SU-DHL-6 (cell line): ENCODE results near the gene TMPRSS11A.

Source experiments
- H2AFZ ChIP-seq: fragments of 200-600 bp; sonication (generic); 2 replicates; pipeline ENCODE4 v1.6.1; 2014; ENCODE audit warnings: low read depth, mild to moderate bottlenecking, moderate library complexity, mixed read lengths, antibody characterized with exemption, low read length; ENCODE audit not compliant: severe bottlenecking
- H3F3A ChIP-seq: fragments of 200-600 bp; shearing (Covaris generic); 2 replicates; pipeline ENCODE4 v1.6.0; 2016; ENCODE audit warnings: antibody characterized with exemption, mild to moderate bottlenecking; ENCODE audit not compliant: insufficient read depth
- H3K27ac ChIP-seq: fragments of 200-600 bp; sonication (generic); 2 replicates; pipeline ENCODE4 v1.5.1; 2016; ENCODE audit warnings: low read depth, mild to moderate bottlenecking, low read length, moderate library complexity, mixed read lengths
- H3K27me3 ChIP-seq: fragments of 200-600 bp; sonication (generic), shearing (Covaris generic); 2 replicates; pipeline ENCODE4 v1.6.0; 2014; ENCODE audit warnings: mild to moderate bottlenecking, low read length
- H3K36me3 ChIP-seq: fragments of 200-600 bp; sonication (generic); 2 replicates; pipeline ENCODE4 v1.6.1; 2014; ENCODE audit warnings: mild to moderate bottlenecking, low read length, mixed read lengths
- H3K4me2 ChIP-seq: fragments of 300-600, 200-600 bp; shearing (Covaris generic), sonication (generic); 2 replicates; pipeline ENCODE4 v1.6.0; 2014; ENCODE audit warnings: low read length, low read depth, mild to moderate bottlenecking; ENCODE audit not compliant: poor library complexity, severe bottlenecking
- H3K4me3 ChIP-seq: fragments of 200-600 bp; sonication (generic); 2 replicates; pipeline ENCODE4 v1.5.1; 2014; ENCODE audit warnings: antibody characterized with exemption, low read length, mild to moderate bottlenecking, mixed read lengths; ENCODE audit not compliant: insufficient read depth, poor library complexity, severe bottlenecking
- H3K79me2 ChIP-seq: fragments of 200-600 bp; sonication (generic); 2 replicates; pipeline ENCODE4 v1.6.1; 2014; ENCODE audit warnings: mild to moderate bottlenecking, low read length, moderate library complexity; ENCODE audit not compliant: insufficient read depth
- H3K9ac ChIP-seq: fragments of 200-600 bp; sonication (generic); 2 replicates; pipeline ENCODE4 v1.7.0; 2014; ENCODE audit warnings: mild to moderate bottlenecking, low read length
- H3K9me2 ChIP-seq: fragments of 200-600 bp; sonication (generic); replicated peaks from 2 replicates; pipeline ENCODE4 v1.6.1; 2014; ENCODE audit warnings: low read length; ENCODE audit not compliant: insufficient read depth
- H3K9me3 ChIP-seq: fragments of 200-600 bp; sonication (generic); 2 replicates; pipeline ENCODE4 v1.6.1; 2014; ENCODE audit warnings: low read length, mixed read lengths; ENCODE audit not compliant: insufficient read depth
- H4K20me1 ChIP-seq: fragments of 200-600 bp; sonication (generic); 2 replicates; pipeline ENCODE4 v1.6.1; 2014; ENCODE audit warnings: low read depth, mild to moderate bottlenecking, antibody characterized with exemption, low read length, moderate library complexity, mixed read lengths
- EZH2phosphoT487 ChIP-seq: fragments of 200-600 bp; sonication (generic), shearing (Covaris generic); conservative IDR thresholded peaks from 2 replicates; pipeline ENCODE4 v1.6.1; 2018; ENCODE audit warnings: mild to moderate bottlenecking, antibody characterized with exemption, low read length, moderate library complexity, mixed read lengths
- TF ChIP-seq, protein P1 (sequence below): fragments of 200-600 bp; sonication (generic); IDR thresholded peaks from one replicate; pipeline ENCODE4 v1.5.1; 2017; ENCODE audit warnings: antibody characterized with exemption, mild to moderate bottlenecking, low read length, moderate library complexity; ENCODE audit not compliant: insufficient read depth, poor library complexity, severe bottlenecking

TMPRSS11A gene

DNA sequence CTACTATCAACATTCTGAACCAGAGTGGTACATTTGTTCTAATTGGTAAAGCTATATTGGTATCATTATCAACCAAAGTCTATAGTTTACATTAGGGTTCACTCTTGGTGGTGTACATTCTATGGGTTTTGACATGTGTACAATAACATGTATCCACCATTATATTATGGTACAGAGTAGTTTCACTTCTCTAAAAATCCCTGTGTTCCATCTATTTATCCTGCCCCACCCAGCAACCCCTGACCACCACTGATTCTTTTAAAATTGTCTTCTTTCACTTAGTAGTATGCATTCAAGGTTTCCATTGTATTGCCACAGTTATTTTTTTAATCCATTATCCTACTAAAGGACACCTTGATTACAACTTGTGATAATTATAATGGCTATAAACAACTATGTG lies 64.2 kb downstream of the TMPRSS11A start:
- no peaks in the 10 kb centered on the region for H3K79me2 ChIP-seq
- no peak overlapping the region for H3K4me3 ChIP-seq
- H3K27me3 ChIP-seq = no peaks in the 10 kb centered on the region
- no peak overlapping the region for H3K27ac ChIP-seq
- H3F3A ChIP-seq = no peaks in the 10 kb centered on the region
- H2AFZ ChIP-seq = no peak overlapping the region
- H3K4me2 ChIP-seq = no peak overlapping the region
- TF ChIP-seq EZH2phosphoT487 = no peak
- TF ChIP-seq, protein P1, sequence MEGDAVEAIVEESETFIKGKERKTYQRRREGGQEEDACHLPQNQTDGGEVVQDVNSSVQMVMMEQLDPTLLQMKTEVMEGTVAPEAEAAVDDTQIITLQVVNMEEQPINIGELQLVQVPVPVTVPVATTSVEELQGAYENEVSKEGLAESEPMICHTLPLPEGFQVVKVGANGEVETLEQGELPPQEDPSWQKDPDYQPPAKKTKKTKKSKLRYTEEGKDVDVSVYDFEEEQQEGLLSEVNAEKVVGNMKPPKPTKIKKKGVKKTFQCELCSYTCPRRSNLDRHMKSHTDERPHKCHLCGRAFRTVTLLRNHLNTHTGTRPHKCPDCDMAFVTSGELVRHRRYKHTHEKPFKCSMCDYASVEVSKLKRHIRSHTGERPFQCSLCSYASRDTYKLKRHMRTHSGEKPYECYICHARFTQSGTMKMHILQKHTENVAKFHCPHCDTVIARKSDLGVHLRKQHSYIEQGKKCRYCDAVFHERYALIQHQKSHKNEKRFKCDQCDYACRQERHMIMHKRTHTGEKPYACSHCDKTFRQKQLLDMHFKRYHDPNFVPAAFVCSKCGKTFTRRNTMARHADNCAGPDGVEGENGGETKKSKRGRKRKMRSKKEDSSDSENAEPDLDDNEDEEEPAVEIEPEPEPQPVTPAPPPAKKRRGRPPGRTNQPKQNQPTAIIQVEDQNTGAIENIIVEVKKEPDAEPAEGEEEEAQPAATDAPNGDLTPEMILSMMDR = no peak
- H4K20me1 ChIP-seq = no peaks in the 10 kb centered on the region
- H3K9me3 ChIP-seq = no peaks in the 10 kb centered on the region
- H3K9ac ChIP-seq = no peak overlapping the region
- no peaks in the 10 kb centered on the region for H3K9me2 ChIP-seq
- H3K36me3 ChIP-seq = no peaks in the 10 kb centered on the region

DNA sequence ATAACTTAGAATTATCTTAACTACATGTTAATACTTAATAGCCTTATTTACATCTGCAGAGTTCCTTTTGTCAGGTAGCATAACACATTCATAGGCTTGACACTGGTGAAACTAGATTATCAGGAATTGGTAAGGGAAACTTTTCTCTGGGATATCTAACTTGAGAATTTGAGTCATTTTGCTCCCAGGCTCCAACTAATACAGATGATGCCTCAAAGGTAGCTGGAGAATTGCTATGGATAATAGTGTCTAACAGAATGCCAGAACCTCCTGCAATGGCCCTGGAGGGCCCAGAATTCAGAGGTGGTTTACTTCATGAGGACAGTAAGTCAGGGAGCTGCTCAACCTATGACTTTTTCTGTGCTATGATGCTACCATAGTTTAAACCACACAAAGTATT lies 65.6 kb downstream of the TMPRSS11A start:
- H3K27me3 ChIP-seq = no peaks in the 10 kb centered on the region

DNA sequence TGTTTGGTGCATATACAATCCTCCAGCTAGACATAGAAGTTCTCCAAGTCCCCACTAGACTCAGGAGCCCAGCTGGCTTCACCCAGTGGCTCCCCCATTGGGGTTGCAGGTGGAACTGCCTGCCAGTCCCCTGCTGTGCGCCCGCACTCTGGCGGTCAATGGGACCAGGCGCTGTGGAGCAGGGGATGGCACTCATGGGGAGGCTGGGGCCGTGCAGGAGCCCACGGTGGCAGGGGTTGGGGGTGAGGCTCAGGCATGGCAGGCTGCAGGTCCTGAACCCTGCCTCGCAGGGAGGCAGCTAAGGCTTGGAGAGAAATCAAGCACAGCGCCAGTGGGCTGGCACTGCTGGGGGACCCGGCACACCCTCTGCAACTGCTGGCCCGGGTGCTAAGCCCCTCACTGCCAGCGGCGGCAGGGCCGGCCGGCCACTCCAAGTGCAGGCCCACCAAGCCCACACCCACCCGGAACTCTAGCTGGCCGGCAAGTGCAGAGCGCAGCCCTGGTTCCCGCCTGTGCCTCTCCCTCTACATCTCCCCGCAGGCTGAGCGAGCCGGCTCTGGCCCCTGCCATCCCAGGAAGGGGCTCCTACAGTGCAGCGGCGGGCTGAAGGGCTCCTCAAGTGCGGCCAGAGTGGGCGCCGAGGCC lies 66.8 kb downstream of the TMPRSS11A start:
- H3K4me2 ChIP-seq = no peak overlapping the region

More for the DNA sequence above, 65.6 kb downstream of the TMPRSS11A start:
- no peaks in the 10 kb centered on the region for H4K20me1 ChIP-seq
- H2AFZ ChIP-seq = no peak overlapping the region
- H3K27ac ChIP-seq = no peak overlapping the region
- TF ChIP-seq, protein P1 = no peak
- TF ChIP-seq EZH2phosphoT487 = no peak
- no peak overlapping the region for H3K4me2 ChIP-seq
- no peaks in the 10 kb centered on the region for H3K9me3 ChIP-seq
- H3K79me2 ChIP-seq = no peaks in the 10 kb centered on the region
- H3K9ac ChIP-seq = no peak overlapping the region
- no peak overlapping the region for H3K4me3 ChIP-seq
- no peaks in the 10 kb centered on the region for H3K9me2 ChIP-seq
- H3K36me3 ChIP-seq = no peaks in the 10 kb centered on the region
- no peaks in the 10 kb centered on the region for H3F3A ChIP-seq

More for the DNA sequence above, 66.8 kb downstream of the TMPRSS11A start:
- Histone ChIP-seq H2AFZ (no peak overlapping the region), H3K27ac (no peak overlapping the region), H3K36me3 (no peaks in the 10 kb centered on the region), H3K9me3 (no peaks in the 10 kb centered on the region), H3K4me3 (no peak overlapping the region), H3K9ac (no peak overlapping the region), H4K20me1 (no peaks in the 10 kb centered on the region), H3K79me2 (no peaks in the 10 kb centered on the region), H3F3A (no peaks in the 10 kb centered on the region), H3K27me3 (no peaks in the 10 kb centered on the region), H3K9me2 (no peaks in the 10 kb centered on the region)
- TF ChIP-seq, protein P1 = no peak
- no peak for TF ChIP-seq EZH2phosphoT487
